Lower lobe of right lung (tissue), 2 donors: Measurements from ENCODE around the gene TBC1D32. TPM values are rescaled to one million over a fixed set of nuclear protein-coding genes. Genes with fewer than 3 reads are reported as not detected.

ENCODE experiments used
- ATAC-seq, 2 donors: fragments of 200-7000 bp; cut with Tn5 transposase; one replicate each; pipeline ENCODE4 v1.9.1; 2020 to 2022; ENCODE audit warnings: mild to moderate bottlenecking in 2 of 2, moderate library complexity in 2 of 2
- DNase-seq: peaks from one replicate; pipeline ENCODE4 v3.0.0-alpha.2; 2020
- H3K27ac ChIP-seq: fragments of 200-600 bp; one replicate; pipeline ENCODE4 v1.8.0; 2022
- H3K27me3 ChIP-seq: fragments of 200-600 bp; one replicate; pipeline ENCODE4 v1.8.0; 2022; ENCODE audit warnings: low read depth
- H3K36me3 ChIP-seq: fragments of 200-600 bp; one replicate; pipeline ENCODE4 v1.8.0; 2022; ENCODE audit warnings: mild to moderate bottlenecking
- H3K4me1 ChIP-seq: fragments of 200-600 bp; one replicate; pipeline ENCODE4 v1.8.0; 2022
- H3K4me3 ChIP-seq: fragments of 200-600 bp; one replicate; pipeline ENCODE4 v1.8.0; 2022; ENCODE audit warnings: mild to moderate bottlenecking
- H3K9me3 ChIP-seq: fragments of 200-600 bp; one replicate; pipeline ENCODE4 v1.8.0; 2022
- CTCF ChIP-seq: fragments of 200-600 bp; IDR thresholded peaks from one replicate; pipeline ENCODE4 v1.8.0; 2022; ENCODE audit warnings: antibody characterized with exemption, mild to moderate bottlenecking
- intact Hi-C: fragments of 100-400 bp; cut with DNase I; formaldehyde crosslinking; loops from one replicate; pipeline ENCODE4 v1.11.0; 2022
- total RNA-seq: library from RNA; stranded (reverse); fragmentation: NEBNext Ultra II Directional; extraction: Animal tissue kit (Norgen Biotek cat#: 25700); gene quantifications from one replicate; pipeline ENCODE4 v1.2.1, GENCODE V29; 2021
- donor health status: DM: no; HTN: yes; CAD: no; lungs with severe emphysema.

TBC1D32 gene
- total RNA-seq, 1 donor from 2014 or later = 5.0 TPM

GRCh38 chr6:121040831-121041230, 293.4 kb downstream of the TBC1D32 start:
- no peaks in the 10 kb centered on the region for H3K9me3 ChIP-seq
- H3K27ac ChIP-seq = no peak overlapping the region
- intact Hi-C loops = no loop called here
- ATAC-seq = no peak
- no peaks in the 10 kb centered on the region for H3K27me3 ChIP-seq
- no peak for DNase-seq
- no peaks in the 10 kb centered on the region for H3K36me3 ChIP-seq
- TF ChIP-seq CTCF = no peak
- H3K4me3 ChIP-seq = no peak overlapping the region
- H3K4me1 ChIP-seq = no peaks in the 10 kb centered on the region

GRCh38 chr6:121033091-121033490, 301.2 kb downstream of the TBC1D32 start:
- no peak for TF ChIP-seq CTCF
- no peaks in the 10 kb centered on the region for H3K36me3 ChIP-seq
- intact Hi-C loops = no loop called here

GRCh38 chr6:121032268-121033006, 301.8 kb downstream of the TBC1D32 start:
- H3K27me3 ChIP-seq = no peaks in the 10 kb centered on the region
- intact Hi-C loops = no loop called here
- no peak overlapping the region for H3K4me3 ChIP-seq
- no peak for TF ChIP-seq CTCF
- H3K4me1 ChIP-seq = no peaks in the 10 kb centered on the region
- ATAC-seq (no peak), DNase-seq (no peak)
- no peaks in the 10 kb centered on the region for H3K36me3 ChIP-seq
- no peaks in the 10 kb centered on the region for H3K9me3 ChIP-seq
- no peak overlapping the region for H3K27ac ChIP-seq

More at GRCh38 chr6:121033091-121033490, 301.2 kb downstream of the TBC1D32 start:
- no peaks in the 10 kb centered on the region for H3K9me3 ChIP-seq
- no peak overlapping the region for H3K4me3 ChIP-seq
- no peaks in the 10 kb centered on the region for H3K27me3 ChIP-seq
- no peak overlapping the region for H3K27ac ChIP-seq
- no peaks in the 10 kb centered on the region for H3K4me1 ChIP-seq
- ATAC-seq (no peak), DNase-seq (no peak)

Other genes starting within 250 kb of the TBC1D32 start
- gene GJA1, start 101.2 kb upstream of the TBC1D32 start, total RNA-seq = 64.1 TPM